ENCODE measurements around the gene LPGAT1. TPM values are rescaled to one million over a fixed set of nuclear protein-coding genes. Genes with fewer than 3 reads are reported as not detected.

Gene LPGAT1
- total RNA-seq, 1 donor from 2014 or later = 21.4 TPM

GRCh38 chr1:211711315-211711705 lies 119.3 kb downstream of the LPGAT1 start:
- Histone ChIP-seq H3K36me3 (ENCODE audit: control insufficient read depth in 3 of 3, insufficient read depth in 3 of 3, low read length in 3 of 3) (no peaks in the 10 kb centered on the region), H3K4me3 (ENCODE audit: low read length in 3 of 3) (no peak overlapping the region)

GRCh38 chr1:211710566-211711314 lies 119.8 kb downstream of the LPGAT1 start:
- Histone ChIP-seq H3K27ac (ENCODE audit: low read depth, low read length) (no peak overlapping the region), H3K4me1 (ENCODE audit: control insufficient read depth in 3 of 3, insufficient read depth in 3 of 3, low read length in 3 of 3) (no peaks in the 10 kb centered on the region), H3K9ac (ENCODE audit: low read depth in 1 of 3, low read length in 3 of 3) (no peak overlapping the region), H3K9me3 (ENCODE audit: control insufficient read depth in 3 of 3, low read length in 3 of 3) (no peaks in the 10 kb centered on the region), H3K36me3 (ENCODE audit: control insufficient read depth in 3 of 3, insufficient read depth in 3 of 3, low read length in 3 of 3) (no peaks in the 10 kb centered on the region), H3K27me3 (ENCODE audit: control insufficient read depth in 3 of 3, insufficient read depth in 3 of 3, low read length in 3 of 3) (no peaks in the 10 kb centered on the region), H3K4me3 (ENCODE audit: low read length in 3 of 3) (no peak overlapping the region)

More at GRCh38 chr1:211711315-211711705, 119.3 kb downstream of the LPGAT1 start:
- no peak overlapping the region for H3K27ac ChIP-seq (ENCODE audit: low read depth, low read length)
- no peaks in the 10 kb centered on the region for H3K4me1 ChIP-seq (ENCODE audit: control insufficient read depth in 3 of 3, insufficient read depth in 3 of 3, low read length in 3 of 3)
- H3K9ac ChIP-seq (ENCODE audit: low read depth in 1 of 3, low read length in 3 of 3) = no peak overlapping the region
- H3K9me3 ChIP-seq (ENCODE audit: control insufficient read depth in 3 of 3, low read length in 3 of 3) = no peaks in the 10 kb centered on the region
- H3K27me3 ChIP-seq (ENCODE audit: control insufficient read depth in 3 of 3, insufficient read depth in 3 of 3, low read length in 3 of 3) = no peaks in the 10 kb centered on the region

- Histone ChIP-seq H3K4me1 (ENCODE audit: control insufficient read depth in 3 of 3, insufficient read depth in 3 of 3, low read length in 3 of 3) (peaks cover 0 to 2% (median 0%) of the 10 kb centered on the region in 3 donors), H3K4me3 (ENCODE audit: low read length in 3 of 3) (no peak overlapping the region), H3K27ac (ENCODE audit: low read depth, low read length) (no peak overlapping the region), H3K9ac (ENCODE audit: low read depth in 1 of 3, low read length in 3 of 3) (no peak overlapping the region), H3K36me3 (ENCODE audit: control insufficient read depth in 3 of 3, insufficient read depth in 3 of 3, low read length in 3 of 3) (no peaks in the 10 kb centered on the region), H3K9me3 (ENCODE audit: control insufficient read depth in 3 of 3, low read length in 3 of 3) (no peaks in the 10 kb centered on the region), H3K27me3 (ENCODE audit: control insufficient read depth in 3 of 3, insufficient read depth in 3 of 3, low read length in 3 of 3) (no peaks in the 10 kb centered on the region)
Measured at GRCh38 chr1:211708926-211709325, 121.6 kb downstream of the LPGAT1 start.

GRCh38 chr1:211708006-211708405 lies 122.6 kb downstream of the LPGAT1 start:
- Histone ChIP-seq H3K27me3 (ENCODE audit: control insufficient read depth in 3 of 3, insufficient read depth in 3 of 3, low read length in 3 of 3) (no peaks in the 10 kb centered on the region), H3K9ac (ENCODE audit: low read depth in 1 of 3, low read length in 3 of 3) (no peak overlapping the region), H3K9me3 (ENCODE audit: control insufficient read depth in 3 of 3, low read length in 3 of 3) (no peaks in the 10 kb centered on the region), H3K27ac (ENCODE audit: low read depth, low read length) (no peak overlapping the region), H3K4me3 (ENCODE audit: low read length in 3 of 3) (no peak overlapping the region), H3K36me3 (ENCODE audit: control insufficient read depth in 3 of 3, insufficient read depth in 3 of 3, low read length in 3 of 3) (no peaks in the 10 kb centered on the region), H3K4me1 (ENCODE audit: control insufficient read depth in 3 of 3, insufficient read depth in 3 of 3, low read length in 3 of 3) (peaks cover 0 to 2% (median 0%) of the 10 kb centered on the region in 3 donors)

GRCh38 chr1:211705467-211706091 lies 125.0 kb downstream of the LPGAT1 start:
- Histone ChIP-seq H3K4me1 (ENCODE audit: control insufficient read depth in 3 of 3, insufficient read depth in 3 of 3, low read length in 3 of 3) (peaks cover 0 to 2% (median 0%) of the 10 kb centered on the region in 3 donors), H3K9me3 (ENCODE audit: control insufficient read depth in 3 of 3, low read length in 3 of 3) (no peaks in the 10 kb centered on the region), H3K27ac (ENCODE audit: low read depth, low read length) (no peak overlapping the region), H3K9ac (ENCODE audit: low read depth in 1 of 3, low read length in 3 of 3) (no peak overlapping the region), H3K4me3 (ENCODE audit: low read length in 3 of 3) (no peak overlapping the region), H3K27me3 (ENCODE audit: control insufficient read depth in 3 of 3, insufficient read depth in 3 of 3, low read length in 3 of 3) (no peaks in the 10 kb centered on the region), H3K36me3 (ENCODE audit: control insufficient read depth in 3 of 3, insufficient read depth in 3 of 3, low read length in 3 of 3) (no peaks in the 10 kb centered on the region)

GRCh38 chr1:211704543-211704942 lies 126.0 kb downstream of the LPGAT1 start:
- Histone ChIP-seq H3K27me3 (ENCODE audit: control insufficient read depth in 3 of 3, insufficient read depth in 3 of 3, low read length in 3 of 3) (no peaks in the 10 kb centered on the region), H3K9me3 (ENCODE audit: control insufficient read depth in 3 of 3, low read length in 3 of 3) (no peaks in the 10 kb centered on the region), H3K36me3 (ENCODE audit: control insufficient read depth in 3 of 3, insufficient read depth in 3 of 3, low read length in 3 of 3) (no peaks in the 10 kb centered on the region), H3K4me1 (ENCODE audit: control insufficient read depth in 3 of 3, insufficient read depth in 3 of 3, low read length in 3 of 3) (peaks cover 0 to 2% (median 0%) of the 10 kb centered on the region in 3 donors), H3K4me3 (ENCODE audit: low read length in 3 of 3) (no peak overlapping the region), H3K27ac (ENCODE audit: low read depth, low read length) (no peak overlapping the region), H3K9ac (ENCODE audit: low read depth in 1 of 3, low read length in 3 of 3) (no peak overlapping the region)

- no peaks in the 10 kb centered on the region for H3K27me3 ChIP-seq (ENCODE audit: control insufficient read depth in 3 of 3, insufficient read depth in 3 of 3, low read length in 3 of 3)
- H3K9ac ChIP-seq (ENCODE audit: low read depth in 1 of 3, low read length in 3 of 3) = no peak overlapping the region
Measured at GRCh38 chr1:211703812-211704537, 126.6 kb downstream of the LPGAT1 start.

GRCh38 chr1:211701733-211702132 lies 128.8 kb downstream of the LPGAT1 start:
- Histone ChIP-seq H3K4me3 (ENCODE audit: low read length in 3 of 3) (no peak overlapping the region), H3K9me3 (ENCODE audit: control insufficient read depth in 3 of 3, low read length in 3 of 3) (no peaks in the 10 kb centered on the region), H3K36me3 (ENCODE audit: control insufficient read depth in 3 of 3, insufficient read depth in 3 of 3, low read length in 3 of 3) (no peaks in the 10 kb centered on the region), H3K9ac (ENCODE audit: low read depth in 1 of 3, low read length in 3 of 3) (no peak overlapping the region), H3K4me1 (ENCODE audit: control insufficient read depth in 3 of 3, insufficient read depth in 3 of 3, low read length in 3 of 3) (peaks cover 0 to 5% (median 2%) of the 10 kb centered on the region in 3 donors), H3K27me3 (ENCODE audit: control insufficient read depth in 3 of 3, insufficient read depth in 3 of 3, low read length in 3 of 3) (no peaks in the 10 kb centered on the region), H3K27ac (ENCODE audit: low read depth, low read length) (no peak overlapping the region)

More at GRCh38 chr1:211703812-211704537, 126.6 kb downstream of the LPGAT1 start:
- Histone ChIP-seq H3K9me3 (ENCODE audit: control insufficient read depth in 3 of 3, low read length in 3 of 3) (no peaks in the 10 kb centered on the region), H3K4me3 (ENCODE audit: low read length in 3 of 3) (no peak overlapping the region), H3K4me1 (ENCODE audit: control insufficient read depth in 3 of 3, insufficient read depth in 3 of 3, low read length in 3 of 3) (peaks cover 0 to 2% (median 0%) of the 10 kb centered on the region in 3 donors), H3K27ac (ENCODE audit: low read depth, low read length) (no peak overlapping the region), H3K36me3 (ENCODE audit: control insufficient read depth in 3 of 3, insufficient read depth in 3 of 3, low read length in 3 of 3) (no peaks in the 10 kb centered on the region)

GRCh38 chr1:211699059-211699458 lies 131.5 kb downstream of the LPGAT1 start:
- Histone ChIP-seq H3K27ac (ENCODE audit: low read depth, low read length) (no peak overlapping the region), H3K27me3 (ENCODE audit: control insufficient read depth in 3 of 3, insufficient read depth in 3 of 3, low read length in 3 of 3) (no peaks in the 10 kb centered on the region), H3K36me3 (ENCODE audit: control insufficient read depth in 3 of 3, insufficient read depth in 3 of 3, low read length in 3 of 3) (no peaks in the 10 kb centered on the region), H3K9me3 (ENCODE audit: control insufficient read depth in 3 of 3, low read length in 3 of 3) (no peaks in the 10 kb centered on the region), H3K4me1 (ENCODE audit: control insufficient read depth in 3 of 3, insufficient read depth in 3 of 3, low read length in 3 of 3) (peaks cover 0 to 5% (median 0%) of the 10 kb centered on the region in 3 donors), H3K9ac (ENCODE audit: low read depth in 1 of 3, low read length in 3 of 3) (no peak overlapping the region), H3K4me3 (ENCODE audit: low read length in 3 of 3) (no peak overlapping the region)
